GM21576 (cell line): ENCODE data around the gene SLC20A1.
"Not testable (repeated sequence)": the region's sequence is repeated elsewhere in the genome, so short reads cannot be mapped to it uniquely, and the experiment has no call there.

ENCODE experiments used
- ATAC-seq: cut with Tn5 transposase; IDR thresholded peaks from one replicate; pipeline ENCODE4 v1.9.1; 2021; ENCODE audit warnings: mild to moderate bottlenecking, moderate library complexity; ENCODE audit not compliant: unreplicated experiment

Gene SLC20A1

GRCh38 chr2:112644933-112645309, 818 bp upstream of the SLC20A1 start:
- ATAC-seq, result no peak

GRCh38 chr2:112646102-112646719, 472 bp downstream of the SLC20A1 start:
- ATAC-seq, result peak; percentile 23

- ATAC-seq, result no peak
Measured at GRCh38 chr2:112646791-112647689, 1.3 kb downstream of the SLC20A1 start.

- ATAC-seq, result no peak
Measured at GRCh38 chr2:112648081-112648480, 2.3 kb downstream of the SLC20A1 start.

- ATAC-seq, result no peak
Measured at GRCh38 chr2:112656679-112657078, 10.9 kb downstream of the SLC20A1 start.

- no peak for ATAC-seq
Measured at GRCh38 chr2:112658301-112658700, 12.6 kb downstream of the SLC20A1 start.

- ATAC-seq, result no peak
Measured at GRCh38 chr2:112658839-112659667, 13.3 kb downstream of the SLC20A1 start.

GRCh38 chr2:112660138-112660537, 14.4 kb downstream of the SLC20A1 start:
- no peak for ATAC-seq

GRCh38 chr2:112661656-112662305, 16.0 kb downstream of the SLC20A1 start:
- ATAC-seq, result no peak

GRCh38 chr2:112662704-112663103, 17.0 kb downstream of the SLC20A1 start:
- ATAC-seq, result no peak

- no peak for ATAC-seq
Measured at GRCh38 chr2:112664689-112665088, 18.9 kb downstream of the SLC20A1 start.

GRCh38 chr2:112665113-112665780, 19.5 kb downstream of the SLC20A1 start:
- no peak for ATAC-seq

- no peak for ATAC-seq
Measured at GRCh38 chr2:112666761-112667122, 21.0 kb downstream of the SLC20A1 start.

- not testable (repeated sequence) for ATAC-seq
Measured at GRCh38 chr2:112667540-112667939, 21.8 kb downstream of the SLC20A1 start.

- ATAC-seq, result no peak
Measured at GRCh38 chr2:112669667-112670066, 23.9 kb downstream of the SLC20A1 start.

GRCh38 chr2:112670252-112671022, 24.7 kb downstream of the SLC20A1 start:
- ATAC-seq, result no peak

- ATAC-seq, result no peak
Measured at GRCh38 chr2:112671801-112672200, 26.1 kb downstream of the SLC20A1 start.

GRCh38 chr2:112673008-112673407, 27.3 kb downstream of the SLC20A1 start:
- ATAC-seq, result no peak

- ATAC-seq, result no peak
Measured at GRCh38 chr2:112674229-112674628, 28.5 kb downstream of the SLC20A1 start.

- no peak for ATAC-seq
Measured at GRCh38 chr2:112679484-112679883, 33.7 kb downstream of the SLC20A1 start.
